ENCODE data around the gene SHANK3.

The SHANK3 gene

DNA sequence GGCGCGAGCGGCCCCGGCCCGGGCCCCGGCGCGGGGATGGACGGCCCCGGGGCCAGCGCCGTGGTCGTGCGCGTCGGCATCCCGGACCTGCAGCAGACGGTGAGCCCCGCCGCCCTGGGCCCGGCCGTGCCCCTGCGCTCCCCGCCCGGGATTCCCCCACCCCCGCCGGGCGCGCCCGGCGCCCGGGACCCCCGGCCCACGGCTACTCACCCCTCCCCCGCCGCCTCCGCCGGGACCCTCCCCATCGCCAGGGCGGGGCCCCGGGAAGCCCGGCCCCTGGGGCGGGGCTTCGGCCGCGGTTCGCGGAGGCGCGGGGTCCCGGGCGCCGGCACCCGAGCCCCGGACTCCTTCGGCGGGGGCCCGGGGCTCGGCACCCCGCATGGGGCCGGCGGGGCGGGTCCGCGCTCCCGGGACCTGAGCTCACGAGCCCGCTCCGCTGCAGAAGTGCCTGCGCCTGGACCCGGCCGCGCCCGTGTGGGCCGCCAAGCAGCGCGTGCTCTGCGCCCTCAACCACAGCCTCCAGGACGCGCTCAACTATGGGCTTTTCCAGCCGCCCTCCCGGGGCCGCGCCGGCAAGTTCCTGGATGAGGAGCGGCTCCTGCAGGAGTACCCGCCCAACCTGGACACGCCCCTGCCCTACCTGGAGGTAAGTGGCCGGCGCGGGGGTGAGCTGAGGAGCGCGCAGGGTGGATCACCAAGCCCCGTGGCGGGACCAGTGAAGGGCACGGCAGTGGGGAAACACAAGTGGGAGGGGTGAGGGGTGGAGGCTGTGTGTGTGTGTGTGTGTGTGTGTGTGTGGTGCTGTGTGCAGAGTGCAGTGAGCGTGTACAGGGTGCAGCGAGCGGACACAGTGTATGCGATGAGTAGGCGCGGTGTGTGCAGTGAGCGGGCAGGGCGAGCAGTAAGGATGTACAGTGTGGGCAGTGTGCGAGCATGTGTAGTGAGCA lies 2.3 kb downstream of the SHANK3 start:
- Histone ChIP-seq H3K79me2 (ENCODE audit: insufficient read depth, low read length) (no peaks in the 10 kb centered on the region), H3K9me3 (ENCODE audit: insufficient read depth, low read length) (no peaks in the 10 kb centered on the region), H3K9ac (ENCODE audit: low read length) (no peak overlapping the region), H3K4me3 (ENCODE audit: insufficient read depth, low read length, poor library complexity, severe bottlenecking) (no peak overlapping the region), H3F3A (ENCODE audit: insufficient read depth) (no peaks in the 10 kb centered on the region), H4K20me1 (ENCODE audit: low read depth, low read length) (no peaks in the 10 kb centered on the region), H3K27ac (ENCODE audit: low read depth, low read length) (no peak overlapping the region), H3K4me2 (ENCODE audit: low read depth, low read length, poor library complexity, severe bottlenecking) (no peak overlapping the region), H3K27me3 (ENCODE audit: low read length) (no peaks in the 10 kb centered on the region; the same call in 1 of the 2 replicates), H2AFZ (ENCODE audit: low read depth, low read length, severe bottlenecking) (no peak overlapping the region), H3K36me3 (ENCODE audit: low read length) (no peaks in the 10 kb centered on the region), H3K9me2 (replicated peaks; ENCODE audit: insufficient read depth, low read length) (no peaks in the 10 kb centered on the region)
- TF ChIP-seq, protein P1, sequence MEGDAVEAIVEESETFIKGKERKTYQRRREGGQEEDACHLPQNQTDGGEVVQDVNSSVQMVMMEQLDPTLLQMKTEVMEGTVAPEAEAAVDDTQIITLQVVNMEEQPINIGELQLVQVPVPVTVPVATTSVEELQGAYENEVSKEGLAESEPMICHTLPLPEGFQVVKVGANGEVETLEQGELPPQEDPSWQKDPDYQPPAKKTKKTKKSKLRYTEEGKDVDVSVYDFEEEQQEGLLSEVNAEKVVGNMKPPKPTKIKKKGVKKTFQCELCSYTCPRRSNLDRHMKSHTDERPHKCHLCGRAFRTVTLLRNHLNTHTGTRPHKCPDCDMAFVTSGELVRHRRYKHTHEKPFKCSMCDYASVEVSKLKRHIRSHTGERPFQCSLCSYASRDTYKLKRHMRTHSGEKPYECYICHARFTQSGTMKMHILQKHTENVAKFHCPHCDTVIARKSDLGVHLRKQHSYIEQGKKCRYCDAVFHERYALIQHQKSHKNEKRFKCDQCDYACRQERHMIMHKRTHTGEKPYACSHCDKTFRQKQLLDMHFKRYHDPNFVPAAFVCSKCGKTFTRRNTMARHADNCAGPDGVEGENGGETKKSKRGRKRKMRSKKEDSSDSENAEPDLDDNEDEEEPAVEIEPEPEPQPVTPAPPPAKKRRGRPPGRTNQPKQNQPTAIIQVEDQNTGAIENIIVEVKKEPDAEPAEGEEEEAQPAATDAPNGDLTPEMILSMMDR (IDR thresholded peaks at IDR 0.05; ENCODE audit: insufficient read depth, low read length, poor library complexity, severe bottlenecking) = no peak
- no peak for TF ChIP-seq EZH2phosphoT487 (conservative IDR thresholded peaks at IDR 0.05; ENCODE audit: low read length)

DNA sequence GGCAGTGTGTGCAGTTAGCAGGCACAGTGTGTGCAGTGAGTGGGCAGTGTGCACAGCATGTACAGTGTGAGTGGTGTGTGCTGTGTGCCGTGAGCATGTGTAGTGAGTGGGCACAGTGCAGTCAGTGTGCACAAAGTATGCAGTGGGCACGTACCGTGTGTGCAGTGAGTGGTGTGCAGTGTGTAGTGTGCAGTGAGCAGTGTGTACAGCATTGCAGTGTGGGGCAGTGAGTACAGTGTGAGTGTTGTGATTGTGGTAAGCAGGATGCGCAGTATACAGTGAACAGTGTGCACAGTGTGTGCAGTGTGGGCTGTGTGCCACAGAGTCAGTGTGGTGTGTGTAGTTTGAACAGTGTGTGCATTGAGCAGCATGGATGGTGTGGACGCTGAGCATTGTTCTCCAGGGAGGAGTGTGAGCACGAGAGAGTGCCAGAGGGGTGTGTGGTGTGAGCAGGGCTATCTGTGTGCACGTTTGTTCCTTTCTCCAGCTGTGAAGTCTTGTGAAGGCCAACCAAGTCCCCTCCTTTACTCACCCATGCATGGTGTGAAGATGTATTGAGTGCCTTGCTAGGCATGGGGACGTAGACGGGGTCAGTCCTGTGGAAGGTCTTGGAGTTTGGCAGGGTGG lies 3.0 kb downstream of the SHANK3 start:
- no peak overlapping the region for H3K9ac ChIP-seq (ENCODE audit: low read length)
- H3K36me3 ChIP-seq (ENCODE audit: low read length) = no peaks in the 10 kb centered on the region
- H3K27me3 ChIP-seq (ENCODE audit: low read length) = no peaks in the 10 kb centered on the region; the same call in 1 of the 2 replicates
- no peaks in the 10 kb centered on the region for H4K20me1 ChIP-seq (ENCODE audit: low read depth, low read length)
- H3K9me2 ChIP-seq (replicated peaks; ENCODE audit: insufficient read depth, low read length) = no peaks in the 10 kb centered on the region
- no peak overlapping the region for H2AFZ ChIP-seq (ENCODE audit: low read depth, low read length, severe bottlenecking)
- no peak overlapping the region for H3K27ac ChIP-seq (ENCODE audit: low read depth, low read length)
- no peak for TF ChIP-seq EZH2phosphoT487 (conservative IDR thresholded peaks at IDR 0.05; ENCODE audit: low read length)
- TF ChIP-seq, protein P1 (IDR thresholded peaks at IDR 0.05; ENCODE audit: insufficient read depth, low read length, poor library complexity, severe bottlenecking) = no peak
- H3F3A ChIP-seq (ENCODE audit: insufficient read depth) = no peaks in the 10 kb centered on the region
- H3K4me2 ChIP-seq (ENCODE audit: low read depth, low read length, poor library complexity, severe bottlenecking) = no peak overlapping the region
- H3K9me3 ChIP-seq (ENCODE audit: insufficient read depth, low read length) = no peaks in the 10 kb centered on the region
- no peak overlapping the region for H3K4me3 ChIP-seq (ENCODE audit: insufficient read depth, low read length, poor library complexity, severe bottlenecking)
- no peaks in the 10 kb centered on the region for H3K79me2 ChIP-seq (ENCODE audit: insufficient read depth, low read length)

DNA sequence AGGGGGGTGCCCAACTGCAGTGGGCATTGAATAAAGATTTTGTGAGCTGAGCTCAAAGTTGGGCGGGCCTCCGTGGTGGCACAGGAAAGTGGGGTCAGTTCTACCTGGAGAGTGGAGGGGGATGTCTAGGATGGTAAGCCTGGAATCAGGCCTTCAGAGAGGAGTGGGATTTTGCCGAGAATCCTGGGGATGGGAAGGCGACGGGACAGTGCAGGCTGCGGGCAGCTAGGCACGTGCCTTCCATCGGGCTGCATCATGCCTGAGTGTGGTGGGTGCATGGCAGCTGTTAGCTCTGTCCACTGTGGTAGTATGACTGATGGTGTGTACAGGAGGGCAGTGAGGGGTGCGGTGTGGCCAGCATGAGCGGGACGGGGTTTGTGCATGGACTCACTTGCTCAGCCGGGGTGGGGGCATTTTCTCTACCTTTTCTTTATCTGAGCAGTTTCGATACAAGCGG lies 3.6 kb downstream of the SHANK3 start:
- Histone ChIP-seq H3K4me3 (ENCODE audit: insufficient read depth, low read length, poor library complexity, severe bottlenecking) (no peak overlapping the region), H3F3A (ENCODE audit: insufficient read depth) (no peaks in the 10 kb centered on the region), H3K79me2 (ENCODE audit: insufficient read depth, low read length) (no peaks in the 10 kb centered on the region), H3K9me3 (ENCODE audit: insufficient read depth, low read length) (no peaks in the 10 kb centered on the region), H3K36me3 (ENCODE audit: low read length) (no peaks in the 10 kb centered on the region), H2AFZ (ENCODE audit: low read depth, low read length, severe bottlenecking) (no peak overlapping the region), H4K20me1 (ENCODE audit: low read depth, low read length) (no peaks in the 10 kb centered on the region), H3K27ac (ENCODE audit: low read depth, low read length) (no peak overlapping the region), H3K9ac (ENCODE audit: low read length) (no peak overlapping the region), H3K9me2 (replicated peaks; ENCODE audit: insufficient read depth, low read length) (no peaks in the 10 kb centered on the region), H3K4me2 (ENCODE audit: low read depth, low read length, poor library complexity, severe bottlenecking) (no peak overlapping the region), H3K27me3 (ENCODE audit: low read length) (no peaks in the 10 kb centered on the region)
- TF ChIP-seq, protein P1 (IDR thresholded peaks at IDR 0.05; ENCODE audit: insufficient read depth, low read length, poor library complexity, severe bottlenecking) = no peak
- TF ChIP-seq EZH2phosphoT487 (conservative IDR thresholded peaks at IDR 0.05; ENCODE audit: low read length) = no peak

All from SU-DHL-6 (cell line).